Left hindlimb (tissue), 1 donor: Measurements from ENCODE around the gene KCNF1.
"Not testable (repeated sequence)": the region's sequence is repeated elsewhere in the genome, so short reads cannot be mapped to it uniquely, and the experiment has no call there.

Experiments
- DNase-seq: peaks from one replicate; pipeline ENCODE4 v3.0.0-alpha.2; 2018

KCNF1 gene

GRCh38 chr2:10947005-10947440 is 35.3 kb downstream of the KCNF1 start:
- no peak for DNase-seq

- DNase-seq = no peak
Measured at GRCh38 chr2:10947446-10948187, 35.9 kb downstream of the KCNF1 start.

GRCh38 chr2:10948188-10948564 is 36.4 kb downstream of the KCNF1 start:
- no peak for DNase-seq

GRCh38 chr2:10948606-10949230 is 37.0 kb downstream of the KCNF1 start:
- DNase-seq = no peak

- no peak for DNase-seq
Measured at GRCh38 chr2:10949835-10950234, 38.1 kb downstream of the KCNF1 start.

GRCh38 chr2:10951558-10952414 is 40.1 kb downstream of the KCNF1 start:
- DNase-seq = no peak

GRCh38 chr2:10954416-10954815 is 42.7 kb downstream of the KCNF1 start:
- no peak for DNase-seq

GRCh38 chr2:10954856-10955818 is 43.4 kb downstream of the KCNF1 start:
- DNase-seq = no peak

- DNase-seq = no peak
Measured at GRCh38 chr2:10956006-10956790, 44.5 kb downstream of the KCNF1 start.

- DNase-seq = no peak
Measured at GRCh38 chr2:10957391-10957790, 45.7 kb downstream of the KCNF1 start.

GRCh38 chr2:10958452-10958851 is 46.7 kb downstream of the KCNF1 start:
- not testable (repeated sequence) for DNase-seq

GRCh38 chr2:10960606-10961489 is 49.1 kb downstream of the KCNF1 start:
- no peak for DNase-seq

GRCh38 chr2:10961490-10961875 is 49.7 kb downstream of the KCNF1 start:
- no peak for DNase-seq

- no peak for DNase-seq
Measured at GRCh38 chr2:10962004-10962403, 50.3 kb downstream of the KCNF1 start.

GRCh38 chr2:10963155-10963554 is 51.4 kb downstream of the KCNF1 start:
- no peak for DNase-seq
